Endothelial cell (in vitro differentiated cells): ENCODE measurements around the gene PHEX. TPM values are rescaled to one million over a fixed set of nuclear protein-coding genes. Genes with fewer than 3 reads are reported as not detected.

Experiments used
- DNase-seq: peaks from one replicate; pipeline ENCODE4 v3.0.0; 2021; ENCODE audit warnings: low spot score
- H3K27ac Mint-ChIP-seq: one replicate; pipeline ENCODE4 v1.8.0; 2021; ENCODE audit warnings: mixed read lengths, inconsistent platforms; ENCODE audit not compliant: unreplicated experiment
- H3K27me3 Mint-ChIP-seq: one replicate; pipeline ENCODE4 v1.8.0; 2021; ENCODE audit warnings: mild to moderate bottlenecking, moderate library complexity, mixed read lengths, inconsistent platforms; ENCODE audit not compliant: unreplicated experiment
- H3K36me3 Mint-ChIP-seq: one replicate; pipeline ENCODE4 v1.8.0; 2021; ENCODE audit warnings: mild to moderate bottlenecking, low read depth, mixed read lengths, inconsistent platforms; ENCODE audit not compliant: unreplicated experiment
- H3K4me1 Mint-ChIP-seq: one replicate; pipeline ENCODE4 v1.8.0; 2021; ENCODE audit warnings: mild to moderate bottlenecking, mixed read lengths, inconsistent platforms; ENCODE audit not compliant: unreplicated experiment
- H3K4me3 Mint-ChIP-seq: one replicate; pipeline ENCODE4 v1.8.0; 2021; ENCODE audit warnings: mild to moderate bottlenecking, mixed read lengths, inconsistent platforms; ENCODE audit not compliant: unreplicated experiment
- H3K9me3 Mint-ChIP-seq: one replicate; pipeline ENCODE4 v1.8.0; 2021; ENCODE audit warnings: mixed read lengths, inconsistent platforms; ENCODE audit not compliant: unreplicated experiment
- total RNA-seq: library from RNA; stranded (reverse); fragmentation: NEBNext Ultra II Directional; extraction: Animal tissue kit (Norgen Biotek cat#: 25700); gene quantifications from one replicate; pipeline ENCODE4 v1.2.1, GENCODE V29; 2021; ENCODE audit not compliant: unreplicated experiment
- TF ChIP-seq, protein P1 (sequence below): fragments of 200-600 bp; sonication (generic); IDR thresholded peaks from one replicate; pipeline ENCODE4 v1.5.0; 2021; ENCODE audit warnings: antibody characterized with exemption; ENCODE audit not compliant: unreplicated experiment

The PHEX gene
- total RNA-seq, 1 donor from 2014 or later = 0.46 TPM

DNA sequence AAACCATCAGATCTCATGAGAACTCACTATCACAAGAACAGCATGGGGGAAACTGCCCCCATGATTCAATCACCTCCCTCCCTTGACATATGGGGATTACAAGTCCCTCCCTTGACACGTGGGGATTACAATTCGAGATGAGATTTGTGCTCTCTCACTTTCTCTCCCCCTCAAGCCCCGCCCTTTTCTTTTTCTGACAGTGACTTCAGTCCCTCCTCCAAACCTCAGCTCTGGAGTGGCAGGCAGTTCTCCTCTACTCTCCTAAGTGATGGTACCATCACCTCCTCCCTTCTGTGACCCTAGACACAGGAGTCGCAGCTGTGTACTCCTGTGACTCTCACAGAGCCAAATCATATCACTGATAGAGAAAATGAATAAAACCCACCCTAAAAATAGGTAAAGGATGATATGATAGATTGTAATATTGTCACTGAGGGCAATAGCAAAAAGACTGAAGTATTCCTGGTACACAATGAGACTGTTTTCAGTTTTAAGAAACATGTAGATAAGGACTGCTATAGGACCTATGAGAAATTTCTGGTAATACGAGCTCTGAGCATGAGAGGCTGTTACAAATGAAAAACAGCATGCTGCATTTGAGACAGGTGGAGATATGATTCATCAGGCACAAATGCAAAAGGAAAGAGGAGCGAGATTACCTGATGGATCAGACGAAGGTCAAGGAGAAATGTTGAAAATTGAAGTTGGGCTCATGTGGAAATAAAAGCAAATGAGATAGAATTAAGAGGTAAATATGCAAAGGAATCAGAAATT lies 139.3 kb downstream of the PHEX start:
- TF ChIP-seq, protein P1, sequence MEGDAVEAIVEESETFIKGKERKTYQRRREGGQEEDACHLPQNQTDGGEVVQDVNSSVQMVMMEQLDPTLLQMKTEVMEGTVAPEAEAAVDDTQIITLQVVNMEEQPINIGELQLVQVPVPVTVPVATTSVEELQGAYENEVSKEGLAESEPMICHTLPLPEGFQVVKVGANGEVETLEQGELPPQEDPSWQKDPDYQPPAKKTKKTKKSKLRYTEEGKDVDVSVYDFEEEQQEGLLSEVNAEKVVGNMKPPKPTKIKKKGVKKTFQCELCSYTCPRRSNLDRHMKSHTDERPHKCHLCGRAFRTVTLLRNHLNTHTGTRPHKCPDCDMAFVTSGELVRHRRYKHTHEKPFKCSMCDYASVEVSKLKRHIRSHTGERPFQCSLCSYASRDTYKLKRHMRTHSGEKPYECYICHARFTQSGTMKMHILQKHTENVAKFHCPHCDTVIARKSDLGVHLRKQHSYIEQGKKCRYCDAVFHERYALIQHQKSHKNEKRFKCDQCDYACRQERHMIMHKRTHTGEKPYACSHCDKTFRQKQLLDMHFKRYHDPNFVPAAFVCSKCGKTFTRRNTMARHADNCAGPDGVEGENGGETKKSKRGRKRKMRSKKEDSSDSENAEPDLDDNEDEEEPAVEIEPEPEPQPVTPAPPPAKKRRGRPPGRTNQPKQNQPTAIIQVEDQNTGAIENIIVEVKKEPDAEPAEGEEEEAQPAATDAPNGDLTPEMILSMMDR = no peak
- H3K4me1 Mint-ChIP-seq = peaks cover 4% of the 10 kb centered on the region
- no peak overlapping the region for H3K27ac Mint-ChIP-seq
- H3K36me3 Mint-ChIP-seq = no peaks in the 10 kb centered on the region
- no peaks in the 10 kb centered on the region for H3K9me3 Mint-ChIP-seq
- no peak overlapping the region for H3K4me3 Mint-ChIP-seq
- DNase-seq = no peak
- H3K27me3 Mint-ChIP-seq = no peaks in the 10 kb centered on the region

GRCh38 chrX:22173966-22174365 lies 141.8 kb downstream of the PHEX start:
- H3K27ac Mint-ChIP-seq = no peak overlapping the region
- no peaks in the 10 kb centered on the region for H3K9me3 Mint-ChIP-seq
- no peaks in the 10 kb centered on the region for H3K27me3 Mint-ChIP-seq
- H3K4me1 Mint-ChIP-seq = peaks cover 6% of the 10 kb centered on the region
- TF ChIP-seq, protein P1 = no peak
- DNase-seq = no peak
- H3K4me3 Mint-ChIP-seq = no peak overlapping the region
- H3K36me3 Mint-ChIP-seq = no peaks in the 10 kb centered on the region

DNA sequence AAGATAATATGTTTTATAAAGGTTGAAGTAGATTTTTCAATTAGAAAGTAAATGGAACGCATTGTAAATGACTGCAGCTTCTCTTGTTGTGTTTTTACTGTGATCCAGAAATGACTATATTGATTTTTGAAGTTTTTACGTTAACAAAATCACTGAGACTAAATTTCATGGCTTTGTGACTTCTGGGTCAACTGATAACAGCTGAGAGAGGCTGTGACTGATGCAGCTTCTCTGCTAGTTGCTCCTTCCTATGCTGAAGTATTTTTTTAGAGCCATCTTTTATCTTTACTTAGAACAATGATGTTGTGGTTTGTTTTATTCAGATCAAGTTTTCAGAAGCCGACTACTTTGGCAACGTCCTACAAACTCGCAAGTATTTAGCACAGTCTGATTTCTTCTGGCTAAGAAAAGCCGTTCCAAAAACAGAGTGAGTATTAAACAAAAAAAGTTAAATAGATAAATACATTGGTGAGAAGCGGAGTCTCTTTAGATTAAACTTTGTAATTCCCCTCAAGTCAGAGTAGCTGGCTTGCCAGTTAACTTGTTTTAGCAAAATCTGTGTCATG lies 145.9 kb downstream of the PHEX start:
- Mint-ChIP-seq H3K4me3 (no peak overlapping the region), H3K27ac (no peak overlapping the region), H3K36me3 (no peaks in the 10 kb centered on the region), H3K27me3 (no peaks in the 10 kb centered on the region), H3K9me3 (no peaks in the 10 kb centered on the region), H3K4me1 (peaks cover 2% of the 10 kb centered on the region)
- TF ChIP-seq, protein P1 = no peak
- DNase-seq = no peak

DNA sequence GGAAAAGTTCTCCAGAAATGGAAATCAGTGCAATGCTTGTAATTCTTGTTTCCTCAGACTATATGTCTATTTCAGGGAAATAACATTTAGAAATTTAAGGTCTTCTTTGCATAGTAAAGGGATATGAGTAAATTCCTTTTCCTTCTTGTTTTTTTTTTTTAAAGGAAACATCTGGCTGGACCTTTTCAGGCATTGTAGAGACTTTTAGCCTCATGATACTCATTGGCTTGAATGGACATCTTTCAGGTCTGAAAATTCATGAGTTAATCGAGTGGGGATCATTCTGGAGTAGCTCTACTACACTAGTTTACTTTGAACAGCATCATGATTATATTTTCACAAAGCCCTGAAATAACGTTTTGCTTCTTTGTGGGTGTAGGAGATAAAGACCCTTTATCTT lies 152.0 kb downstream of the PHEX start:
- H3K4me3 Mint-ChIP-seq = no peak overlapping the region
- no peak for DNase-seq
- H3K9me3 Mint-ChIP-seq = no peaks in the 10 kb centered on the region
- no peaks in the 10 kb centered on the region for H3K4me1 Mint-ChIP-seq
- no peak overlapping the region for H3K27ac Mint-ChIP-seq
- H3K36me3 Mint-ChIP-seq = no peaks in the 10 kb centered on the region
- no peaks in the 10 kb centered on the region for H3K27me3 Mint-ChIP-seq
- TF ChIP-seq, protein P1 = no peak

- TF ChIP-seq, protein P1 = no peak
- Mint-ChIP-seq H3K4me1 (no peaks in the 10 kb centered on the region), H3K4me3 (no peak overlapping the region), H3K27me3 (no peaks in the 10 kb centered on the region), H3K9me3 (no peaks in the 10 kb centered on the region), H3K27ac (no peak overlapping the region), H3K36me3 (no peaks in the 10 kb centered on the region)
- no peak for DNase-seq
These were observed 154.0 kb downstream of the PHEX start for GRCh38 chrX:22186165-22186564.
